ENCODE data around the gene MED12L.

Gene MED12L

GRCh38 chr3:151403246-151403645 is 317.8 kb downstream of the MED12L start:
- DNase-seq (ENCODE audit: extremely low read depth, low read depth), result peak; percentile 50
- TF ChIP-seq CTCF (IDR thresholded peaks at IDR 0.05; ENCODE audit: low read depth, low read length, missing control alignments), result no peak
- H3K4me3 ChIP-seq (replicated peaks; ENCODE audit: low read depth, low read length), result no peak overlapping the region

GRCh38 chr3:151404316-151404715 is 318.9 kb downstream of the MED12L start:
- no peak for TF ChIP-seq CTCF (IDR thresholded peaks at IDR 0.05; ENCODE audit: low read depth, low read length, missing control alignments)
- DNase-seq (ENCODE audit: extremely low read depth, low read depth), result peak; percentile 80
- H3K4me3 ChIP-seq (replicated peaks; ENCODE audit: low read depth, low read length), result no peak overlapping the region

GRCh38 chr3:151407928-151408327 is 322.5 kb downstream of the MED12L start:
- H3K4me3 ChIP-seq (replicated peaks; ENCODE audit: low read depth, low read length), result no peak overlapping the region
- DNase-seq (ENCODE audit: extremely low read depth, low read depth), result no peak
- no peak for TF ChIP-seq CTCF (IDR thresholded peaks at IDR 0.05; ENCODE audit: low read depth, low read length, missing control alignments)

GRCh38 chr3:151410891-151411559 is 325.6 kb downstream of the MED12L start:
- TF ChIP-seq CTCF (IDR thresholded peaks at IDR 0.05; ENCODE audit: low read depth, low read length, missing control alignments), result no peak
- no peak for DNase-seq (ENCODE audit: extremely low read depth, low read depth)
- H3K4me3 ChIP-seq (replicated peaks; ENCODE audit: low read depth, low read length), result no peak overlapping the region

GRCh38 chr3:151412989-151413388 is 327.5 kb downstream of the MED12L start:
- DNase-seq (ENCODE audit: extremely low read depth, low read depth), result no peak
- no peak overlapping the region for H3K4me3 ChIP-seq (replicated peaks; ENCODE audit: low read depth, low read length)
- peak; percentile 9 for TF ChIP-seq CTCF (IDR thresholded peaks at IDR 0.05; ENCODE audit: low read depth, low read length, missing control alignments)

GRCh38 chr3:151415289-151415688 is 329.8 kb downstream of the MED12L start:
- no peak overlapping the region for H3K4me3 ChIP-seq (replicated peaks; ENCODE audit: low read depth, low read length)
- DNase-seq (ENCODE audit: extremely low read depth, low read depth), result no peak
- no peak for TF ChIP-seq CTCF (IDR thresholded peaks at IDR 0.05; ENCODE audit: low read depth, low read length, missing control alignments)

- no peak for DNase-seq (ENCODE audit: extremely low read depth, low read depth)
- no peak overlapping the region for H3K4me3 ChIP-seq (replicated peaks; ENCODE audit: low read depth, low read length)
- TF ChIP-seq CTCF (IDR thresholded peaks at IDR 0.05; ENCODE audit: low read depth, low read length, missing control alignments), result no peak
These were observed 334.3 kb downstream of the MED12L start for GRCh38 chr3:151419806-151420205.
